Measurements from ENCODE around the gene KIF25.

DNA sequence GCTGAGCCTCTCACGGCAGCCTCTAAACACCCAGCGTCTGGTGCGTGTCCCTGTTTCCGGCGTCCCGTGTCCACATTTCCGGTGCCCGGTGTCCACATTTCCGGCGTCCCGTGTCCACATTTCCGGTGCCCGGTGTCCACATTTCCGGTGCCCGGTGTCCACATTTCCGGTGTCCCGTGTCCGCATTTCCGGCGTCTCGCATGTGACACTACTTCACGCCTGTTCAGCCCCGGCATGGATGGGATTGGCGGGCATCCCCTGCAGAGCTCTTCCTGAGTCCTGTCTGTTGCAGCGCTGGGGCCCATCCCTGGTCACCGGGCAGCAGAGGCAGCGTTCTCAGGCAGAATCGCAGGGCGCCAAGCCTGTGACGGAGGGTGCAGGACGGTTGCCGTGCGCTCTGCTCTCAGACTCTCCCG lies 78.3 kb downstream of the KIF25 start:
- no peak for TF ChIP-seq POLR2A (IDR thresholded peaks at IDR 0.05)
- TF ChIP-seq, protein P1, sequence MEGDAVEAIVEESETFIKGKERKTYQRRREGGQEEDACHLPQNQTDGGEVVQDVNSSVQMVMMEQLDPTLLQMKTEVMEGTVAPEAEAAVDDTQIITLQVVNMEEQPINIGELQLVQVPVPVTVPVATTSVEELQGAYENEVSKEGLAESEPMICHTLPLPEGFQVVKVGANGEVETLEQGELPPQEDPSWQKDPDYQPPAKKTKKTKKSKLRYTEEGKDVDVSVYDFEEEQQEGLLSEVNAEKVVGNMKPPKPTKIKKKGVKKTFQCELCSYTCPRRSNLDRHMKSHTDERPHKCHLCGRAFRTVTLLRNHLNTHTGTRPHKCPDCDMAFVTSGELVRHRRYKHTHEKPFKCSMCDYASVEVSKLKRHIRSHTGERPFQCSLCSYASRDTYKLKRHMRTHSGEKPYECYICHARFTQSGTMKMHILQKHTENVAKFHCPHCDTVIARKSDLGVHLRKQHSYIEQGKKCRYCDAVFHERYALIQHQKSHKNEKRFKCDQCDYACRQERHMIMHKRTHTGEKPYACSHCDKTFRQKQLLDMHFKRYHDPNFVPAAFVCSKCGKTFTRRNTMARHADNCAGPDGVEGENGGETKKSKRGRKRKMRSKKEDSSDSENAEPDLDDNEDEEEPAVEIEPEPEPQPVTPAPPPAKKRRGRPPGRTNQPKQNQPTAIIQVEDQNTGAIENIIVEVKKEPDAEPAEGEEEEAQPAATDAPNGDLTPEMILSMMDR (IDR thresholded peaks at IDR 0.05), result no peak
